ENCODE measurements around the gene NCKAP5.

The NCKAP5 gene

DNA sequence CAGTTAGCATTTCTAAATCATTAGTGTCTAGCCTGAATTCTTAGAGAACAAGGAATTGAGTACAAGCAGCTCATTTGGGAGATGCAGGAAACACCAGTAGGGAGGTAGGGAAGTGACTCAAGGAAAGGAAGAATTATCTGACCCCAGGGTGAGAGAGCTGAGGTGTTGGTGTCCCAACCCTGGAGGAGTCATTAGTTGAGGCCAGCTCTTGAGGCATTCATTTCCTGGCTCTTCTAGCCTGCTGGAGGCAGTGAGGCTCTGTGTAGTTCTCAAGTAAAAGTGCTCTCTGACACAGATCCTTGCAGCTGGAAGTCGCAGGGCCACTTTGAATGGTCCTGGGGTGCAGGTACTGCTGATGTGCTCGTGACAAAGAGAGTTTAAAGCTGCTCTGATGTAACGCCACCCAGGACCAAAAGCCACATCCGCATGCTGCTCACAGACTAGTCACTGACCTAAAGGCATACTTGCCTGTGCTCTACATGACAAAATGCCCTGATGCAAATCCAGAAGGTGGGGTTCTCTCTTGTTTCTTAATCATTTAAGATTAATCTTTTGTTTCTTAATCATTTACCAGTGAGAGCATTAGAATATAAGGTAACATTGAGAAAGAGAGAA, 598.8 kb downstream of the NCKAP5 start:
- TF ChIP-seq, protein P1, sequence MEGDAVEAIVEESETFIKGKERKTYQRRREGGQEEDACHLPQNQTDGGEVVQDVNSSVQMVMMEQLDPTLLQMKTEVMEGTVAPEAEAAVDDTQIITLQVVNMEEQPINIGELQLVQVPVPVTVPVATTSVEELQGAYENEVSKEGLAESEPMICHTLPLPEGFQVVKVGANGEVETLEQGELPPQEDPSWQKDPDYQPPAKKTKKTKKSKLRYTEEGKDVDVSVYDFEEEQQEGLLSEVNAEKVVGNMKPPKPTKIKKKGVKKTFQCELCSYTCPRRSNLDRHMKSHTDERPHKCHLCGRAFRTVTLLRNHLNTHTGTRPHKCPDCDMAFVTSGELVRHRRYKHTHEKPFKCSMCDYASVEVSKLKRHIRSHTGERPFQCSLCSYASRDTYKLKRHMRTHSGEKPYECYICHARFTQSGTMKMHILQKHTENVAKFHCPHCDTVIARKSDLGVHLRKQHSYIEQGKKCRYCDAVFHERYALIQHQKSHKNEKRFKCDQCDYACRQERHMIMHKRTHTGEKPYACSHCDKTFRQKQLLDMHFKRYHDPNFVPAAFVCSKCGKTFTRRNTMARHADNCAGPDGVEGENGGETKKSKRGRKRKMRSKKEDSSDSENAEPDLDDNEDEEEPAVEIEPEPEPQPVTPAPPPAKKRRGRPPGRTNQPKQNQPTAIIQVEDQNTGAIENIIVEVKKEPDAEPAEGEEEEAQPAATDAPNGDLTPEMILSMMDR (IDR thresholded peaks at IDR 0.05; ENCODE audit: low read depth, low read length, missing control alignments): no peak
- no peak overlapping the region for H3K4me3 ChIP-seq (ENCODE audit: low read depth, low read length)
- no peaks in the 10 kb centered on the region for H3K36me3 ChIP-seq (replicated peaks)
- DNase-seq: no peak
- in situ Hi-C loops (cut with HindIII; ENCODE audit: low pct_ligation_motif_present, low sequenced_read_pairs): no loop called here
- H3K27ac ChIP-seq: no peak overlapping the region
- no peaks in the 10 kb centered on the region for H3K27me3 ChIP-seq (replicated peaks)

DNA sequence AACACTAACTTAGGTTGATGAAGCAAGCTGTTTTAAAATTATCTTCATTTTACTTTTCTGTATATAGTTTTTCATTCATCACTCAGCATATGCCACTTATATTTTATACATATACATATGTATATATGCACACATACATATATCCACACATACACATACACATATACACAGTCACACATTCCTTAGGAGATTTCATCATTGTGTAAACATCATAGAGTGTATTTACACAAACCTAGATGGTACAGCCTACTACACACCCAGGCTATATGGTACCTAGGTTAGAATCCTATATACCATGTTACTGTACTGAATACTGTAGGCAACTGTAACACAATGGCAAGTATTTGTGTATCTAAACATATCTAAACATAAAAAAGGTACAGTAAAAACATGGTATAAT, 602.8 kb downstream of the NCKAP5 start:
- Histone ChIP-seq H3K27ac (no peak overlapping the region), H3K27me3 (replicated peaks) (no peaks in the 10 kb centered on the region), H3K36me3 (replicated peaks) (no peaks in the 10 kb centered on the region), H3K4me3 (ENCODE audit: low read depth, low read length) (no peak overlapping the region)
- in situ Hi-C loops (cut with HindIII; ENCODE audit: low pct_ligation_motif_present, low sequenced_read_pairs): no loop called here
- DNase-seq: no peak
- TF ChIP-seq, protein P1 (IDR thresholded peaks at IDR 0.05; ENCODE audit: low read depth, low read length, missing control alignments): no peak

DNA sequence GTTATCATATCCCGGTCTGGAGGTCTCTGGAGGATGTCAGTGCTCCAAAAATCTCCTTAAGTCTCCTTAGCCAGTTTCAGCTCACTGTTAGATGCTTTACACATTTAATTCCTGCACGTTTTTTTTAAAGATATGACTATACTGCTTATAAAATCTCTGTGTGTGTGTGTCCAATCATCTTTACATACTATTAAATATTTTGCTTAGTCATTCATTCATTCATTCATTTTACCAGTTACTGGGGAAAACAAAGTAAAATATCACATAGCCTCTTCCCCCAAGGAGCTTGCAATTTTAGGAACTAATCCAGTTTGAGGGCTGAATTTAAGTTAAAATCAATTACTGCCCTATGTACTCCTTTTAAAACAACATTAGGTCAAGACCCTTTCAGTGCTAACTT, 605.1 kb downstream of the NCKAP5 start:
- in situ Hi-C loops (cut with HindIII; ENCODE audit: low pct_ligation_motif_present, low sequenced_read_pairs): no loop called here

DNA sequence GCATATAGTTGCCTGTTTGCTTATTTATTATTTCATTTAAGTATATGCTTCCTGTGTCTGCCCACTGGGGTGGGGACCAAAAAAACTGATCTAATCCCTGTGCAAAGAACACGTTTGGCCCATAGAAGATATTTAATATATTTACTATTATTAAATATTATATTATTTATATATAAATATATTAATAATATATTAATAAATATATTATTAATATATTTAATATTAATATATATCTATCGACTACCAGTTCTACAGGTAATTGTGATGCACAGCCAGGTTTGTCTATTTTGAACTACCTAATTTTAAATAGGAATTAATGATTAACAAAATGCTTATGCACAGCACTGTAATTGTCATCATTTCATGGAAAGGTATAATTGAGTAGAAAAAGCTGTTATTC, 609.4 kb downstream of the NCKAP5 start:
- TF ChIP-seq, protein P1 (IDR thresholded peaks at IDR 0.05; ENCODE audit: low read depth, low read length, missing control alignments): no peak
- Histone ChIP-seq H3K27ac (no peak overlapping the region), H3K27me3 (replicated peaks) (no peaks in the 10 kb centered on the region), H3K36me3 (replicated peaks) (no peaks in the 10 kb centered on the region), H3K4me3 (ENCODE audit: low read depth, low read length) (no peak overlapping the region)
- no peak for DNase-seq
- in situ Hi-C loops (cut with HindIII; ENCODE audit: low pct_ligation_motif_present, low sequenced_read_pairs): no loop called here

More for the DNA sequence above, 605.1 kb downstream of the NCKAP5 start:
- Histone ChIP-seq H3K27me3 (replicated peaks) (no peaks in the 10 kb centered on the region), H3K36me3 (replicated peaks) (no peaks in the 10 kb centered on the region), H3K27ac (no peak overlapping the region), H3K4me3 (ENCODE audit: low read depth, low read length) (no peak overlapping the region)
- no peak for DNase-seq
- TF ChIP-seq, protein P1 (IDR thresholded peaks at IDR 0.05; ENCODE audit: low read depth, low read length, missing control alignments): no peak

DNA sequence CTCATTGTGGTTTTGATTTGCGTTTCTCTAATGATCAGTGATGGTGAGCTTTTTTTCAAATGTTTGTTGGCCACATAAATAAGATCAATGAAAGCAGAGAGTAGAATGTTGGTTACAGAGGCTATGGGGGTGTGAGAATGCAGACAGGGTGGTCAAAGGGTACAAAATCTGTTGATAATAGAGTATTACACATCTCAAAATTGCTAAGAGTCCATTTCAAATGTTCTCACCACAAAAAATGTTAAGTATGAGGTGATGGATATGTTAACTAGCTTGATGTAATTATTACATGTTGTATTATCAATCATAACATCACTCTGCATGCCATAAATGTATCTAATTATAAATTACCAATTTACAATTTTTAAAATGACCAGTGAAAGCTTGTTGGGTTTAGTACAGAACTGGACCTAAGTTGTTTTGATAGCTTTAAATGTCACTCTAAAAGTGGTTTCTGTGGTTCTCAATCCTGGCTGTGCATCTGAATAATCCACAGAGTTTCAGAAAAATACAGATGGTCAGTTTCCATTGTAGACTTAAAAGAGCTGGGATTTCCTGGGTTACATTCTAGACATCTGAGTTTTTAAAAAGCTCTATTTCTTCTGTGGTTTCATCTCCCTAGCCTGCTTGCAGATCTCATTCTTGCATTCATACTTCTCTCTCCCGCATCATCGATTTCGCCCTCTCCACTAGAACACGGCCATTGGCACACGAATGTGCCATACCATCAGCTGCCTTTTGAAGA, 612.2 kb downstream of the NCKAP5 start:
- TF ChIP-seq, protein P1 (IDR thresholded peaks at IDR 0.05; ENCODE audit: low read depth, low read length, missing control alignments): no peak
- H3K27ac ChIP-seq: no peak overlapping the region
- H3K27me3 ChIP-seq (replicated peaks): no peaks in the 10 kb centered on the region
- no peak for DNase-seq
- no peak overlapping the region for H3K4me3 ChIP-seq (ENCODE audit: low read depth, low read length)
- in situ Hi-C loops (cut with HindIII; ENCODE audit: low pct_ligation_motif_present, low sequenced_read_pairs): no loop called here
- no peaks in the 10 kb centered on the region for H3K36me3 ChIP-seq (replicated peaks)

All from brain microvascular endothelial cell (primary cell).